Spleen (tissue), 11 donors: ENCODE data around the gene HHLA2. TPM values are rescaled to one million over a fixed set of nuclear protein-coding genes. Genes with fewer than 3 reads are reported as not detected.

Source experiments
- DNase-seq: peaks from one replicate; pipeline ENCODE4 v3.0.0-alpha.2; 2020
- H3K27ac ChIP-seq, 8 donors: fragments of 200-600 bp; sonication (generic) in 7 of 8; 1 replicate in 4 of 8; 2 replicates in 4 of 8; pipeline versions ENCODE4 v1.5.0 to v1.8.0; 2016 to 2021; ENCODE audit warnings: inconsistent platforms in 4 of 8, mild to moderate bottlenecking in 4 of 8, moderate library complexity in 1 of 8
- H3K27me3 ChIP-seq, 7 donors: fragments of 200-600 bp; sonication (generic) in 6 of 7; replicated peaks in 1 of 7; 1 replicate in 4 of 7; 2 replicates in 3 of 7; pipeline versions ENCODE4 v1.5.0 to v1.8.0; 2016 to 2021; ENCODE audit warnings: inconsistent platforms in 3 of 7, mild to moderate bottlenecking in 1 of 7
- H3K36me3 ChIP-seq, 6 donors: fragments of 200-600 bp; sonication (generic) in 5 of 6; 1 replicate in 4 of 6; 2 replicates in 2 of 6; pipeline versions ENCODE4 v1.5.0 to v1.8.0; 2016 to 2021; ENCODE audit warnings: inconsistent platforms in 2 of 6
- H3K4me1 ChIP-seq, 6 donors: fragments of 200-600 bp; sonication (generic) in 5 of 6; 1 replicate in 3 of 6; 2 replicates in 3 of 6; pipeline versions ENCODE4 v1.5.0 to v1.8.0; 2016 to 2021; ENCODE audit warnings: inconsistent platforms in 3 of 6
- H3K4me3 ChIP-seq, 8 donors: fragments of 200-600 bp; sonication (generic) in 7 of 8; 1 replicate in 4 of 8; 2 replicates in 4 of 8; pipeline versions ENCODE4 v1.5.0 to v1.8.0; 2016 to 2021; ENCODE audit warnings: inconsistent platforms in 4 of 8, mild to moderate bottlenecking in 4 of 8, moderate library complexity in 2 of 8
- H3K9me3 ChIP-seq, 8 donors: fragments of 200-600 bp; sonication (generic) in 7 of 8; 1 replicate in 4 of 8; 2 replicates in 4 of 8; pipeline versions ENCODE4 v1.5.0 to v1.8.0; 2016 to 2021; ENCODE audit warnings: inconsistent platforms in 4 of 8
- CTCF ChIP-seq, 11 experiments: fragments of 200-600 bp in 7 of 11; fragments of 450-650 bp in 4 of 11; sonication (generic) in 4 of 11; IDR thresholded peaks in 8 of 11; conservative IDR thresholded peaks in 3 of 11; 1 replicate in 7 of 11; 2 replicates in 4 of 11; pipeline versions ENCODE4 v1.4.0 to v1.8.0; 2016 to 2021; ENCODE audit warnings: antibody characterized with exemption in 11 of 11, inconsistent platforms in 4 of 11, mild to moderate bottlenecking in 1 of 11
- POLR2A ChIP-seq, 3 donors: fragments of 450-650 bp; IDR thresholded peaks; one replicate each; pipeline ENCODE4 v1.5.1; 2017; ENCODE audit warnings: antibody characterized with exemption in 3 of 3, mild to moderate bottlenecking in 1 of 3
- POLR2AphosphoS5 ChIP-seq, 3 donors: sonication (generic); formaldehyde crosslinking; IDR thresholded peaks; one replicate each; pipeline ENCODE4 v1.5.1; 2017; ENCODE audit warnings: antibody characterized with exemption in 3 of 3
- WGBS, 5 donors: extraction: QIAGEN DNeasy Blood & Tissue Kit in 3 of 5; methylation state at CpG; one replicate each; pipeline versions ENCODE4 v1.1.5 to v1.1.7; 2013 to 2018; 5-methylcytosine and 5-hydroxymethylcytosine counted together
- intact Hi-C: fragments of 100-400 bp; cut with DNase I; formaldehyde crosslinking; loops from one replicate; pipeline ENCODE4 v1.15.0; 2023; ENCODE audit warnings: low total_unique reads
- polyA plus RNA-seq, 3 donors: library from polyadenylated mRNA; stranded (reverse); fragments of 200-250 nt; gene quantifications; one replicate each; pipeline ENCODE4 v1.2.1, GENCODE V29; 2013
- total RNA-seq, 7 donors: library from RNA; depleted of rRNA in 3 of 7; stranded (reverse); fragments of >200 nt in 3 of 7; fragmentation: NEBNext Ultra II Directional in 4 of 7; extraction: Animal tissue kit (Norgen Biotek cat#: 25700) in 4 of 7; gene quantifications; one replicate each; pipeline versions ENCODE4 v1.1.0 to v1.2.1, GENCODE V29; 2016 to 2021
- donor health status: healthy with polysubstance abuse.
- donor health status: DM: no; HTN: no; CAD: no; lungs with moderate emphysema.
- donor health status: DM: no; HTN: no; CAD: no.
- donor health status: Bipolar disorder and iron deficiency.
- donor health status: healthy.
- donor health status: DM: no; HTN: no; CAD: no.
- donor health status: DM: yes; HTN: yes; CAD: no.

The HHLA2 gene
- total and polyA plus RNA-seq, 10 donors: 0.09 to 0.43 (median 0.18) TPM; not detected in 4

- TF ChIP-seq POLR2AphosphoS5 (IDR thresholded peaks at IDR 0.05): no peak
- no peak for TF ChIP-seq CTCF (IDR thresholded peaks at IDR 0.05 in 8 of 11, conservative IDR thresholded peaks at IDR 0.05 in 3 of 11)
- no peak for TF ChIP-seq POLR2A (IDR thresholded peaks at IDR 0.05)
These were observed 97.0 kb downstream of the HHLA2 start for GRCh38 chr3:108393128-108393900.

GRCh38 chr3:108394016-108394415, 97.7 kb downstream of the HHLA2 start:
- Histone ChIP-seq H3K4me3 (no peak overlapping the region), H3K9me3 (no peaks in the 10 kb centered on the region), H3K36me3 (no peaks in the 10 kb centered on the region), H3K27ac (no peak overlapping the region), H3K27me3 (no peaks in the 10 kb centered on the region), H3K4me1 (no peaks in the 10 kb centered on the region)
- intact Hi-C loops: no loop called here
- WGBS, 5 donors: 85 to 99% (median 92%) methylated on average over 2 of the region's 2 CpGs
- no peak for DNase-seq
- no peak for TF ChIP-seq POLR2A (IDR thresholded peaks at IDR 0.05)
- no peak for TF ChIP-seq POLR2AphosphoS5 (IDR thresholded peaks at IDR 0.05)
- no peak for TF ChIP-seq CTCF (IDR thresholded peaks at IDR 0.05 in 8 of 11, conservative IDR thresholded peaks at IDR 0.05 in 3 of 11)

More at GRCh38 chr3:108393128-108393900, 97.0 kb downstream of the HHLA2 start:
- 63 to 93% (median 65%) methylated on average over 2 to 3 of the region's 3 CpGs for WGBS, 5 donors
- DNase-seq: no peak
- no peaks in the 10 kb centered on the region for H3K9me3 ChIP-seq
- no peaks in the 10 kb centered on the region for H3K36me3 ChIP-seq
- H3K4me1 ChIP-seq: peaks cover 0 to 2% (median 0%) of the 10 kb centered on the region in 6 donors
- H3K27me3 ChIP-seq: no peaks in the 10 kb centered on the region
- no peak overlapping the region for H3K27ac ChIP-seq
- H3K4me3 ChIP-seq: no peak overlapping the region
- intact Hi-C loops: no loop called here

DNA sequence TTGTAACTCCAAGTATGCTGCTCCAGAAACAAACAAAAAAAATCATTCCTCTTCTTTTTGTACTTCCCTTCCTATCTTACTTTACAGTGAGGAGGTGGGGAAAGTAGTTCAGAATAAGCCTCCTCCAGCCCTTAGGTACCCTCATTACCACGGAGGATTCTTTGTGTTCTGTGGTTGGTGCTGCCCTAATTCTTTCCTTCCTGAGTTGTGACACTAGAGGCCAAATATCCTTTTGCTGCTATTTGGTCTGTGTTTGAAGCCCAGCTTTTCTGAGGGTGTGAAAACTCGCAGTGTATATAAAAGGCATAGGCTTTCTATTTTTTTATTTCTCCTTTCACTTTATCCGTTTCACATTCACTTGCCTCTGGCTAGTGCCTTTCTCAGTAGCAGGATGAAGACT, 98.2 kb downstream of the HHLA2 start:
- Histone ChIP-seq H3K4me1 (no peaks in the 10 kb centered on the region), H3K4me3 (no peak overlapping the region), H3K9me3 (no peaks in the 10 kb centered on the region), H3K27ac (no peak overlapping the region), H3K27me3 (no peaks in the 10 kb centered on the region), H3K36me3 (no peaks in the 10 kb centered on the region)
- TF ChIP-seq CTCF (IDR thresholded peaks at IDR 0.05 in 8 of 11, conservative IDR thresholded peaks at IDR 0.05 in 3 of 11) (no peak), POLR2A (IDR thresholded peaks at IDR 0.05) (no peak), POLR2AphosphoS5 (IDR thresholded peaks at IDR 0.05) (no peak)
- intact Hi-C loops: no loop called here
- WGBS, 5 donors: 31 to 57% (median 38%) methylated on average over 3 of the region's 3 CpGs
- no peak for DNase-seq

DNA sequence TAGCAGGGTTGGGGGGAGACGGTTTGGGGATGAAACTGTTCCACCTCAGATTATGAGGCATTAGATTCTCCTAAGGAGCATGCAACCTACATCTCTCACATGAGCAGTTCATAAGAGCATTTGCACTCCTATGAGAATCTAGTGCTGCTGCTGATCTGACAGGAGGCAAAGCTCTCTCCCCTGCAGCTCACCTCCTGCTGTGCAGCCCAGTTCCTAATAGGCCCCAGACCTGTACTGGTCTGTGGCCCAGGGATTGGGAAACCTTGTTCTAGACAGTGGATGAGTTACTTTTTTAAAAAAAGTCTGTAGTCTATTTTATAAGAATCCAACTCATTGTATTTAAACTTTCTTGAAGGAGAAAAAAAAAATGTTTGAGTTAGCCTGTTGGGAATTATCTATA, 100.0 kb downstream of the HHLA2 start:
- Histone ChIP-seq H3K4me3 (no peak overlapping the region), H3K9me3 (peaks cover 0 to 6% (median 0%) of the 10 kb centered on the region in 8 donors), H3K4me1 (no peaks in the 10 kb centered on the region), H3K27ac (no peak overlapping the region), H3K36me3 (no peaks in the 10 kb centered on the region), H3K27me3 (no peaks in the 10 kb centered on the region)
- DNase-seq: no peak
- intact Hi-C loops: no loop called here
- WGBS, 5 donors: 85 to 93% (median 91%) methylated on average over 1 of the region's 1 CpG
- no peak for TF ChIP-seq POLR2A (IDR thresholded peaks at IDR 0.05)
- no peak for TF ChIP-seq POLR2AphosphoS5 (IDR thresholded peaks at IDR 0.05)
- TF ChIP-seq CTCF (IDR thresholded peaks at IDR 0.05 in 8 of 11, conservative IDR thresholded peaks at IDR 0.05 in 3 of 11): no peak
